GM18511 (cell line): ENCODE measurements around the gene TAF12.
"Not testable (repeated sequence)": the region's sequence is repeated elsewhere in the genome, so short reads cannot be mapped to it uniquely, and the experiment has no call there.

Experiments
- ATAC-seq: cut with Tn5 transposase; IDR thresholded peaks from one replicate; pipeline ENCODE4 v1.9.1; 2021; ENCODE audit warnings: mild to moderate bottlenecking, moderate library complexity; ENCODE audit not compliant: unreplicated experiment

The TAF12 gene

DNA sequence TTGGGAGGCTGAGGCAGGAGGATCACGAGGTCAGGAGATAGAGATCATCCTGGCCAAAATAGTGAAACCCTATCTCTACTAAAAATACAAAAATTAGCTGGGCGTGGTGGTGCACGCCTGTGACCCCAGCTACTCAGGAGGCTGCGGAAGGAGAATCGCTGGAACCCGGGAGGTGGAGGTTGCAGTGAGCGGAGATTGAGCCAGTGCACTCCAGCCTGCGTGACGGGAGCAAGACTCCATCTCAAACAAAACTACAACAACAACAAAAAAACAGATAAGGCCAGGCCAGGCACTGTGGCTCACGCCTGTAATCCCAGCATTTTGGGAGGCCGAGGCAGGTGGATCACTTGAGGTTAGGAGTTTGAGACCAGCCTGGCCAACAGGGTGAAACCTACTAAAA, 2.5 kb upstream of the TAF12 start:
- ATAC-seq, result not testable (repeated sequence)

DNA sequence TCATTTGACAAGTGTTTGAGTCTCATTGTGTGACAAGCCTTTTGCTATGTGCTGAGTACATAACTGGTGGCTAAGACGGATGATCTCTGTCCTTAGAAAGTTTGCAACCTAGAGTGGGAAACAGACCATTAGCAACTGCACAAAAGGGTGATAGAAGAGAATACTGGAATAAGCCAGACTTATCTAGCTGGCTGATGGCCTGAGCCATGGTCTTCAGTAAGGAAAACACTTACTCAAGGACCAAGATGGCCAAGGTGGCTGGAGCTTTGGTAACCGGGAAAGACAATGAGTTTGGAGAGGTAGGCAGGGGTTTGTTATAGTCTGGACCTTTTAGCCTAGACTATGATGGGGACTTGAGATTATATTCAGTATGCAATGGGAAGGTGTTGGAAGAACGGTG, 1.6 kb upstream of the TAF12 start:
- ATAC-seq, result no peak

DNA sequence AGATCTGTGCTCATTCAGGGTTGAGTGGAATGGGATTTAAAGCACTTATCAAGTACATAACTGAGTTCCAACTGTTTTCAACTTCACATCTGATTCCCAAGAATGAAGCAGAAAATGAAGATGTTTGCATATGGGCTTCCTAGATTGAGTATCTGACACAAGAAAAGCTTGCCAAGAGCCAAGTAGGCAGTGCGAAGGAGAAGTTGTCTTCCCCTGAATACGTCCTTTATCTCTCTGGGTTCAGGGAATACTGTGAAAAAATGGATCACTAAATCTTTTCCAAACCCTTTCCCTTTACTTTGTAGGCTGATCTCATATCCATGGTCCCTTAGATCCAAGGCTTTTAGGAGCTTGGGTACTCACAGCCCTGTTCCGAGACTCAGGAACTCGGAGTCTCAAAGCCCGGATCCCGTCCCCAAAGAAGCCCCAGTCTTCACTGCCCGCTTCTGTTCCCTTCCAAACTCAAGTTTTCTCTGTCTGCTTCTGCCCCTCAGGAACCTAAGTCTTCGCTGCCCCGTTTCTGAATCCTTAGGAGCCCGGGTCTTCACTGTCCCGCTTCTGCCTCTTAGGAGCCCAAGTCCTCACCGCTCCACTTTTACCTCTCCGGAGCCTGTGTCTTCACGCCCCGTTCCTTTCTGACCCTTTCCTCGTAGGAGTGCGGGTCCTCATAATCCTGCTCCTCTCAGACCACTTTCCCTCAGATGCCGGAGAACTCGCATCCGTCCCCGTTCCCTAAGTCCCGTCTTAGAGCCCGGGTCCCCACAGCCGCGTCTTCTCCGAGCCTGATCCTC, 616 bp downstream of the TAF12 start:
- peak; percentile 7 for ATAC-seq

DNA sequence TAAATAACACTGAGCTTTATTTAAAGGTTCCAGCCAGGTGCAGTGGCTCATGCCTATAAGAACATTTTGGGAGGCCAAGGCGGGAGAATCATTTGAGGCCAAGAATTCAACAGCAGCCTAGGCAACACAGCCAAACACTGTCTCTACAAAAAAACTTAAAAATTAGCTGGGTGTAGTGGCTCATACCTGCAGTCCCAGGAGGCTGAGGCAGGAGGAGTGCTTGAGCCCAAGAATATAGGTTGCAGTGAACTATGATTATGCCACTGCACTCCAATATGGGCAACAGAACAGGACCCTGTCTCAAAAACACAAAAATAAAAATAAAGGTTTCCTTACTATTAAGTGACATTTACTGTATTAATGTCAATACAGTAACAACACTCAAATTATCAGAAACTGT, 2.1 kb downstream of the TAF12 start:
- ATAC-seq, result no peak

DNA sequence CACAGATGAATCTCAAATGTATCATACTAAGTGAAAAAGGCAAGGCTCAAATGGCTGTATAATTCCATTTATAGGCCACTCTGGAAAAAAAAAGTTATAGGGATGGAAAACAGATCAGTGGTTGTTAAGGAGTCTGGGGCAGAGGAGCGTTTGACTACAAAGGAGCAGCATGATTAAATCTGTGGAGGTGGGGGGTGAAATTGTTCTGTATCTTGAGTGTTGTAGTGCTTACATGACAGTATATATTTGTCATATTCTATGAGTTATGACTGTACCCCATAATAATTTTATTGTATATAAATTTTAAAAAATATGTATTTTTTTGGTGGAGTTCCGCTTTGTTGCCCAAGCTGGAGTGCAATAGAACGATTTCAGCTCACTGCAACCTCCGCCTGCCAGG, 10.3 kb downstream of the TAF12 start:
- no peak for ATAC-seq

DNA sequence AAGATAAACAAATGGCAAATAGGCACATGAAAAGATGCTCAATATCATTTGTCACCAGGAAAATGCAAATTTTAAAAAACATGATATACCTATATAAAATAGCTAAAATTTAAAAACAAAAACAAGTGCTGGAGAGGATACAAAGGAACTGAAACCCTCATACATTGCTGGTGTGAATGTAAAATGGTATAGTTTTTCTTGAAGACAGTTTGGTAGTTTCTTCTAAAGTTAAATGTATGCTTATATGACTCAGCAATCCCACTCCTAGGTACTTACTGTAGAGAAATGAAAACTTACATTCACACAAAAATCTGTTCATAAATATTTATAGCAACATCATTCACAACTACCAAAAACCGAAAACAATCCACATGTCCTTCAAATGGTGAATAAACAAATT, 11.2 kb downstream of the TAF12 start:
- no peak for ATAC-seq

DNA sequence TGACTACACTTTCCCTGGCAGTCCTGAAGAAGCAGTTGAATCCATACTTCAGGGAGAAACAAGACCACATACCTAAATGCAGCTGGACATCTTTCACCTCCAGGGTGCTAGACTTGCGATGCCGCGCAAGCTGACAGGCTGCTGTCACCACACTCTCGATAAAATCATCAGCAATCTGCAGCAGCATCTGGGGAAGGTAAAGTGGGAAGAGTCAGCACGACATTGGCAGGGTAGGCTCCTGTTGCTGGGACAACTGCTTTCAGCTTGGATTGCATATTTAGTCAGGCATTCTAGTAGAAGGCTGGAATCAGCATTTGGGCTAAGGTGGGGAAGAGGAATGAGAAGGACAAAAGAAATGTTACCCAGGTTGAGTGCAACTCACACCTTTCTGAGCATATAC, 29.7 kb downstream of the TAF12 start:
- ATAC-seq, result no peak

DNA sequence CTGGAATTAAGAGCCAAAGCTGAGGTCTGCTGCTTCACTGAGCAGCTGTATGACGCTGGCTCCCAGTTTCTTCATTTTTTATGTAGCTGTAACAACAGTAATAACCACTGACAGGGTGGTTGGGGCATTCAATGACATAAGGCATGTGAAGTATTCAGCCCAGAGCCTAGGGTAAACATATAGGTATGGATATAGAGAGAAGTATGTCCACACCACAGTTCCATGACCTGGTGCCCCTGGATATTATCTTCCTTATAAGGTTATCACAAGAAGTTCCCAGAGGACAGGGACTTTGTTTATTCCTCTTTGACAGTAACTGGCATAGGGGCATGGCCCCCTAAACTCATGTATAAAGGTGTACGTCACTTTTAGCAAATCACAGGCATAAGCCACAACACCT, 36.1 kb downstream of the TAF12 start:
- no peak for ATAC-seq

DNA sequence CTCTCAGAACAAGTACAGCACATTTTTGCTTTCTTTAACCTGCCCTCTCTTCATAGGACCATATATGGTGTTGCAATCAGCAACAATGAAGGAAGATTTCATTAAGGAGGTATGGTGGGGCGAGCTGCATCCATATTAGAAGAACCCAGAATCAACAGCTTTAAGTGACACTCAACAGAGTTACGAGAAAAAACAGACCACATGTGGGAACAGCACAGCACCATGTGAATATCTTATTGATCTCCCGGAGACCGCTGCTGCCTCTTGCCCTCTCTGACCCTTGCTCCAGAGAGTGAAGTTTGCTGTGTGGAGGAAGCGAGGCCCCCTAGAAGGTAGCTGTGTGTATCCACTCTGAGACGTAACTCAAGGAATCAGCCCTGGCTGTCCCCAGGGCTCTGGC, 37.9 kb downstream of the TAF12 start:
- ATAC-seq, result no peak

DNA sequence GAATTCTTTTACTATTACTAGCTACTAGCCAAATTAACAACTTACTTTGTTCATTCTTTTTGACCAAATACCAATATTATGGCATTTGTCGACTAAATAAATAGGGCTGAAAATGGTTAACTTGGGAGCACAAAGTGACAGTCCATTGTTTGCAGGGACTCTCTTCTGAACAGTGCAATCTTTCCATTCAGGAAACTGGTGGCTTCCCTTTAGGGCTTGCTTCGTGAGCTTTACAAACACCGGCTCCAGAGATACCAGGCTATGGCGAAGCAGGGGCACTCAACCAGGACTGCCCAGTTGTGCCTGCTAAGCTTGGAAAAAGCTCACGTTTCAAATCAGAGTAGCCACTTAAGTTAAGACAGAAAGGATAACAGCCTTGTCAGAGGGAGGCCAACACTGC, 38.5 kb downstream of the TAF12 start:
- ATAC-seq, result no peak

DNA sequence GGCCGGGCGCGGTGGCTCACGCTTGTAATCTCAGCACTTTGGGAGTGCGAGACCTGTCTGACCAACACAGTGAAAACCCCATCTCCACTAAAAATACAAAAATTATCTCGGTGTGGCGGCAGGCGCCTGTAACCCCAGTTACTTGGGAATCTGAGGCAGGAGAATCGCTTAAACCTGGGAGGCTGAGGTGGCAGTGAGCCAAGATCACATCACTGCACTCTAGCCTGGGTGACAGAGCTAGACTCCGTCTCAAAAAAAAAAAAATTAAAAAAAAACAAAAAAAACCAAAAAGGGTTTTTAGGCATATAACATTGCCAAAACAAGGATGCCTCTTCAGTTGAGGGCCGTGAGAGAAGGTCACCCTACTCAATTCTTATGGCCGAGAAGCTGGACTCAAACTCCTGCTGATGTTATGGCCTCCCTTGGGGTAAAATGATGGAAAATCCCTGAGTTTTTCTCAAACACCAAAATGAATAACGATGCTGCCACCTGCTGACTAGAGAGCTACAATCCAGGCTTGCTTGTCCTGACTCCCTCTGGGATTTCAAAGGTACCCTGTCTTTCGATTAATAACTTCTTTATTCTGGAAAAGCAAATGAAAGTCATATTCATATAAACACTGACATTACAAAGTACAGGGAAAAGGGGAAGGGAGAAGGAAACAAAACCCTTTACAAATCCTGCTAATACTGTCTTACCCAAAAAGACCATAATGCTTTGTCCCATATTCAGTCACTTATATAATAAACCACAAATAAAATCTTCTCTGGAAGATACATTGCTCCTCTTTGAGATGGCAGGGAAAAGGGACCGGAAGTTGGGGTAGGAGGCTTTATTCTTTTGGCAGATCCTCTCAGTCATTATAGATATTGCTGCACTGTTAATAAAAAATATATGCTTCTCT, 40.1 kb downstream of the TAF12 start:
- ATAC-seq, result no peak

DNA sequence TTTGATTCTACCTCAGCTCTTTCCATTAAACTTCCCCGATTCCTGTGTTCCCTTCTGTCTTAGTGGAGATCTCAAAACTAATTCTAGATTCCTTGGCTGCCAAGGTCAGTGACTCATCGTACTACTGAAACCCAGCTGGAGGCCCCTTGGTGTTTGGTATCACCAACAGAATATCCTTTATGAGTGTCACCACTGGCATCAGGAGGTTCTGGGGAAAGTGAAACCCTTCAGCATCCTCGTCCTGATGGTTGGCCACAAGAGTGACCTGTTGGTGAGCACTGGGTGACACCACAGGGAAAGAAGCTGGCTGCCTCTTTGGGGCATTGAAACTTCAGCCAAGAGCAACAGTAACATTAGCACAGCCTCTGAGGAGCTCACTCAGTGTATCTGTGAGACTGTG, 41.2 kb downstream of the TAF12 start:
- no peak for ATAC-seq

DNA sequence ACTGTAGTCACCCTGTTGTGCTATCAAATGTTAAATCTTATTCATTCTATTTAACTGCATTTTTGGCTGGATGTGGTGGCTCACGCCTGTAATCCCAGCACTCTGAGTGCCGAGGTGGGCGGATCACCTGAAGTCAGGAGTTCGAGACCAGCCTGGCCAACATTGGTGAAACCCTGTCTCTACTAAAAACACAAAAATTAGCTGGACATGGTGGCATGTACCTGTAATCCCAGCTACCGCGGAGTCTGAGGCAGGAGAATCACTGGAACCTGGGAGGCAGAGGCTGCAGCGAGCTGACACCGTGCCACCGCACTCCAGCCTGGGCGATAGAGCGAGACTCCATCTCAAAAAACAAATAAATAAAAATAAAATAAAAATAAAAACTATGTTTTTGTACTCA, 46.6 kb downstream of the TAF12 start:
- ATAC-seq, result not testable (repeated sequence)

DNA sequence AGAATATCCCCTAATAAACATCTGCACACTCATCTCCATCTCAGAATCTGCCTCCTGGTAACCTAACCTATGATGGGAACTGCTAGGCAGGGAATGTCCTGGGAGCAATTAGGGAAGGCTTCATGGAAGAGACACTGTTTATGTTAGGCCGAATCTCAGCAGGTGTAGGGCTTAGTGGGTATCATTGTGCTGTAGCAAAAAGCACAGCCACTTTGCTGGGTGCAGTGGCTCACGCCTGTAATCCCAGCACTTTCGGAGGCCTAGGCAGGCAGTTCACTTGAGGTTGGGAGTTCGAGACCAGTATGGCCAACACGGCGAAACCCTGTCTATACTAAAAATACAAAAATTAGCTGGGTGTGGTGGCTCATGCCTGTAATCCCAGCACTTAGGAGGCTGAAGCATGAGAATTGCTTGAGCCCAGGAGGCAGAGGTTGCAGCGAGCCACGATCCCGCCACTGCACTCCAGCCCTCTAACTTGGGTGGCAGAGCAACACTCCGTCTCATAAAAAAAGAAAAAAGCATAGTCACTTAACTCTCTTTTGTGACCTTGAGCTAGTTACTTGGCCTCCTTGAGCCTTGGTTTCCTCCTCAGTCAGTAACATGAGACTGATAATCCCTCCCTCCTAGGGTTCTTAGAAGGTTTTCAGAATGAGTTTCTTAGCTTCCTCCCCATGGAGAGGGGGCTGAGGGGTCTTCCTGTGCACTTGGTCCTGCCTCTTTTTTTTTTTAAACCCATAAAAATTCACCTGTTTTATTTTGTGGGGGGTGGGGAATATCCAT, 47.3 kb downstream of the TAF12 start:
- ATAC-seq, result no peak

DNA sequence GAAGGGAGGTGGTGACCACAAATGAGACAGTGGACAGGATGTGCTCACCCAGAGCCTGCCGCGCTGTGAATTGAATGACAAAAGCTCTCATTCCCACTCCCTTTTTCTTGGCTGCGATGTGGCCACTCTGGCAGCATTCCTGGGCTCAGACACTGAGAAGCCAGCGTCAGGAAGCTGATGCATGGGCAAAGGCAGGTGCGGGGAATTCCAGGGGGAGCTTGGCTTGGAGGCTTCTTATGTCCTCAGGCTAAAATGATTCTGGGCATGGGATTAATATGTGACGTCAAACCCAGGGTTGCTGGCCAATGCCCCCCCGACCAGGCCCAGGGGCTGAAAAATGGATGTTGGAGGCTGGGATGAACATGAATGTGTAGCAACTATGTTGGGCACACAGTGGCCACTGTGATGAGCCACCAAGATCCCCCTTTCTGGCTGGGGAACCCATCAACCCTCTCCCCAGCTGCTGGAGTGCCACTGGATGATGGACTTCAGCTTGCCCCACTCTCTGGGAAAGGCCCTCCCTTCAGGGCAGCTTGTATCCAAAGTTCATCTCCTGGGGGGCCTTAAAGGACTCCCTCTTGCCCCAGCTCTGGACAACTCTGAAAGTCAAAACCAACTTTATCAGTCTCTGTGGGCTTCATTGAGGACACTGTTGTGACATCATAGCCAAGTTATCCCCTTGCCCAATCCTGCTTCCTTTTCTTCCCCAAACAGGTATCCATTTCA, 48.0 kb downstream of the TAF12 start:
- ATAC-seq, result not testable (repeated sequence)

DNA sequence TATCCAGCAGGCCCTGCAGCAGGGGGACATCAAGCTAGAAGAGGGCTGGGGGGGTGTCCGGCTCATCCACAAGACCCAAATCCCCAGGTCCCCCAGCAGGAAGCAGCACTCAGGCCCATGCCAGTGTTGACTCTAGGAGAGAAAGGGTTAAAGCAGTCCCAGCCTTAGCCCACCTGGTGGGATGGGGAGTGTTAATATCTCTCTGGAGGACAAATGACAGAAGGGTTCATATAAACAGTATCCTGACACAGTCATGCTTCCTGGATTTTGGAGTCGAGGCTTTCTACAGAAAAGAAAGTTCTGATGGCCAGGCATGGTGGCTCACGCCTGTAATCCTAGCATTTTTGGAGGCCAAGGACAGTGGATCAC, 48.9 kb downstream of the TAF12 start:
- not testable (repeated sequence) for ATAC-seq

DNA sequence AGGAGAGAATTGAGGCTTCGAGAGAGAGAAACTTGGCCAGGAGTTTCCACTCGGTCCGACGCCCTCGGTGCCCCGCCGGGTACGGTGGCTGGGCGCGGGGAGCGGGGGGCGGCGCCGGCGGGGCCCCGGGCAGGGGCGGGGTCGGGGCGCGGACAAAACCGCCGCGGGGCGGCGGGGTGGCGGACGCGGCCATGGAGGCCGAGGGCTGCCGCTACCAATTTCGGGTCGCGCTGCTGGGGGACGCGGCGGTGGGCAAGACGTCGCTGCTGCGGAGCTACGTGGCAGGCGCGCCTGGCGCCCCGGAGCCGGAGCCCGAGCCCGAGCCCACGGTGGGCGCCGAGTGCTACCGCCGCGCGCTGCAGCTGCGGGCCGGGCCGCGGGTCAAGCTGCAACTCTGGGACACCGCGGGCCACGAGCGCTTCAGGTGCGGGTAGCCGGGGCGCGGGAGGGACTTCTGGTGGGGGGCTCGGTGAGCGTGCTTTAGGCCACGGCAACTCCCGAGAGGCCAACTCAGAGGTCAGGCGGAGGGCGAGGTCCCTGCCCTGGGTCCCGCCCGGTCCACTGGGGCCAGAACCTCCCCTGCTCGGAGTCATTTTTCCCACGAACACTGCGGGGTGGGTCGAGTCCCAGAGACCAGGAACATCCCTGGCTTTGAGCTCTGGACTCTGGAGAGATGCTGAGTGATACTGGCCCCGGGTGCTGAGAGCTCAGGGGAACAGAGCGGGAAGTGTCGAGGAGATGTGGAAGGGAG, 50.4 kb downstream of the TAF12 start:
- ATAC-seq, result peak; percentile 68

DNA sequence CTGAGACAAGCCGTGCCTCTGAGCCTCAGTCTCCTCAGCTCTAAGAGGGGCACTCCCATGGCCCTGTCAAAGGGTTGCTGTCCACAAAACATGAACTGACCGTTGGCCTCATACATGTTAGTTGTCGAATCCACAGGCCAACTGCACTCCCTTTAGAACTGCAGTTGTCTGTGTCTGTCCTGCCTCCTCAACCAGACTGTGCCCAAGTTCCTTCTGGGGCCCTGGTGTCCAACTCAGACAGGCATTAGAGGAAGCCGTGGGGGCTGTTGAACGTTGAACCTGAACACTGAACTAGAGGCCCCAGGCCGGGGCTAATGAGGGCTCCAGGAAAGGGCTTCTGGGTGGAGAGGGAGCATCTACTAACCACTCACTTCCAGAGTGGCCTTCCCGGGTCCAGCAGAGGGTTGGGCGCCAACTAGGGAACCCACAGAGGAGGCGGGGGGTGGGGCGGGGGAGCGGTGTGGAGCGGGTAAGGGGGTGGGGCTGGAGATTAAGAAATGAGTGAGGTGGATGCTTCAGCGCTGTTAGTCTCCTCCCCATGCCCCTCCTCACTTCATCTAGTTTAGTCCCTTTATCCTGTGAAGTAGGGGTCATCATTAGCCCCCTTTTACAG, 51.1 kb downstream of the TAF12 start, which contains the start of gene RAB42:
RAB42 (plus strand) TSS at position 558 of the 613 bp plus-strand sequence. CDS start 247 bp downstream, outside the sequence.
- peak; percentile 60 for ATAC-seq

DNA sequence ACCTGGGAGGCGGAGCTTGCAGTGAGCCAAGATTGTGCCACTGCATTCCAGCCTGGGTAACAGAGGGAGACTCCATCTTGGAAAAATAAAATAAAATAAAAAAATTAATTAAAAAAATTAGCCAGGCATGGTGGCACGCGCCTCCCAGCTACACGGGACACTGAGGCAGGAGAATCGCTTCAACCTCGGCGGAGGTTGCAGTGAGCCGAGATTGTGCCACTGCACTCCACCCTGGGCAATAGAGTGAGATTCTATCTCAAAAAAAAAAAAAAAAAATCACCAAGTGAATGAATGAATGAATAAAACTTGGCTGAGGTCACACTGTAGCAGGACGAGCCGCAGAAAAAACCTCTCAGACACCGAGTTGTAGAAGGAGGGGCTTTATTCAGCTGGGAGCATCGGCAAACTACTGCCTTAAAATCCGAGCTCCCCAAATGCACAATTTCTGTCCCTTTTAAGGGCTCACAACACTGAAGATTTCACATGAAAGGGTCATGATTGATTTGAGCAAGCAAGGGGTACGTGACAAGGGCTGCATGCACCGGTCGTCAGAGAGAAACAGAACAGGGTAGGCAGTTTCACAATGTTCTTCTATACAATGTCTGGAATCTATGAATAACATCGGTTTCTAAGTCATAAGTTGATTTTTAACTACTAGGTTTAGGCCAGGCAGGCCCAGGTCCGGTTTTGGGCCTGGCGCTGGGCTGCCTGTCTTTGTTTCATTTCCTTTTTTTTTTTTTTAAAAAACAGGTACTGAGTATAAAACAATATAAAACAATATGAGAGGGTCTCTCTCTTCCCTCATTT, 56.1 kb downstream of the TAF12 start:
- not testable (repeated sequence) for ATAC-seq
